Effector CD4-positive, alpha-beta T cell (primary cell): ENCODE results near the gene OR1D2. TPM values are rescaled to one million over a fixed set of nuclear protein-coding genes. Genes with fewer than 3 reads are reported as not detected.
"Not testable (repeated sequence)": the region's sequence is repeated elsewhere in the genome, so short reads cannot be mapped to it uniquely, and the experiment has no call there.

Source experiments
- DNase-seq: peaks from one replicate; pipeline ENCODE4 v3.0.0-alpha.2; 2020
- total RNA-seq: gene quantifications from one replicate; lab custom pipeline; 2026; lab: John Stamatoyannopoulos, UW

The OR1D2 gene, protein sequence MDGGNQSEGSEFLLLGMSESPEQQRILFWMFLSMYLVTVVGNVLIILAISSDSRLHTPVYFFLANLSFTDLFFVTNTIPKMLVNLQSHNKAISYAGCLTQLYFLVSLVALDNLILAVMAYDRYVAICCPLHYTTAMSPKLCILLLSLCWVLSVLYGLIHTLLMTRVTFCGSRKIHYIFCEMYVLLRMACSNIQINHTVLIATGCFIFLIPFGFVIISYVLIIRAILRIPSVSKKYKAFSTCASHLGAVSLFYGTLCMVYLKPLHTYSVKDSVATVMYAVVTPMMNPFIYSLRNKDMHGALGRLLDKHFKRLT
- not detected for total RNA-seq

DNA sequence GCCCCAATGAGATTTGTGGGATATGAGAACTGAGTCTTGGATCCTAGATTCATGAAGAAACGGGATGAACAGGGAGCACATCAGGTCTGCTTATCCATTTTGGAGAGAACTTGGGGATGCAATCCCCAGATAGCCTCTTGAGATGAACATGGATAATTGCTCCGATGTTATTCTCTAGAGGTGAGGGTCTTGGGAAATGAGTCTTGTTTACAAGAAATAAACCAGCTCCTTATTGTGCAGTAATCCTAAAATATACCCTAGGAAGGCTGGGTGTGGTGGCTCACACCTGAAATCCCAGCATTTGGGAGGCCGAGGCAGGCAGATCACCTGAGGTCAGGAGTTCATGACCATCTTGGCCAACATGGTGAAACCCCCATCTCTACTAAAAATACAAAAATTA is at the start of gene OR1D2:
Gene OR1D2, minus strand, starts transcription at position 101 of the 400 bp plus-strand sequence. CDS start 11,426 bp downstream, outside the sequence.
- no peak for DNase-seq

GRCh38 chr17:3137494-3137893 is 33.3 kb upstream of the OR1D2 start:
- not testable (repeated sequence) for DNase-seq

DNA sequence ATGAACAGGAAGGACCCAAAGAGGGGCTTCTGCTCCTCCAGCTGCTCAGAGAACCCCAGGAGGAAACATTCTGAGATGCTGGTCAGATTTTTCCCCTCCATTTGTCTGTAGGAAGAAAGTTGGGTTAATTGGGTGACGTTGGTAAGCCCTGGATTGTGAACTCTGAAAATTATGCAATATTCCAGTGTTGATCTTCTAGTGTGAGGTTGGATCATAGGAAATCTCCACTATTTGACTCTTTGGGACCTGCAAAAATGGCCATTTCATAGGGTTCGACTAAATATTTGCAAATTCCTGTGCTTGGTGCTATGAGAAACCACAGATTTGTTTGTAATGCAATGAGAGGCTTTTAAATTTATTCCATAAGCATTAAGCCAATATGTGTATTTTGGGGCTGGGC is 23.2 kb upstream of the OR1D2 start, which contains the start of gene OR1G1:
Gene OR1G1, minus strand, starts transcription at position 101 of the 400 bp plus-strand sequence. Its CDS starts 0 bp downstream, at position 101.
- no peak for DNase-seq

DNA sequence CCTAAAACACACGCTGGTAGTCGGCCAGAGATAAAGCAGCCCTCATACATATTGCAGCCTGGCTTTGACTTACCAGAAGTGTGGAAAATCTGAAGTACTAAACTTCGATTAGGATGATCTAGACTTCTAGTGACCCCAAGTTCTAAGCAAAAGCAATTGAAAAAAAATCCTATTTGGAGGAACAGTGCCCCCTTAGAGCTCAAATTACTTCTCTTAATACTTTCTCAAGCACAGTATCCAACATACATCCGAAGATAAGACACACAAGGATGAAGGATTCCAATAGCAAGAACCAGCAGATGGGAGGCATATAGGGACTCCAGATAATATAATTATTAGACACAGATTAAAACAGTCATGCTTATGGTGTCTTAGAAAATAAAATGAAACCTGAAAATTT is 30.4 kb downstream of the OR1D2 start:
- not testable (repeated sequence) for DNase-seq

DNA sequence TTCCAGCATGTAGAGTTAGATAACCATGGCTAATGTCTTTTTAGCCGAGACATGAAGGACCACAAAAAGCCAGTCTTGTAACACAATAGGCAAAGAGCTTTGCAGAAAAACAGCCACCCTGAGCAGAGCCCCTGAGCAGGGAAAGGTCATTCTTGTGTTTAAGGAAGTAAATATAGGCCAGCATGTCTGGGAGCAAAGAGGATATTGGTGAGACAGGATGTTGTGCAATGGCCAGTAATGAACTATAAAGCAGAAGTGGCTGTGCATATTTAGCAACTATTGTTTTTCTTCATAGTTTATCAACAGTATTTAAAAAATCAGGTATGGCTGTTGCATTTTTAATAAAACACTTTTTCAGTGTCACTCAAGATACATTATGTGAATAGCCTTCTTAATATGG is 39.0 kb downstream of the OR1D2 start:
- not testable (repeated sequence) for DNase-seq

- not testable (repeated sequence) for DNase-seq
Measured at GRCh38 chr17:3063507-3063906, 40.7 kb downstream of the OR1D2 start, which contains the start of gene OR1D5. Gene OR1D5 (minus strand): TSS chr17:3063607. CDS start chr17:3063607, 0 bp downstream.

DNA sequence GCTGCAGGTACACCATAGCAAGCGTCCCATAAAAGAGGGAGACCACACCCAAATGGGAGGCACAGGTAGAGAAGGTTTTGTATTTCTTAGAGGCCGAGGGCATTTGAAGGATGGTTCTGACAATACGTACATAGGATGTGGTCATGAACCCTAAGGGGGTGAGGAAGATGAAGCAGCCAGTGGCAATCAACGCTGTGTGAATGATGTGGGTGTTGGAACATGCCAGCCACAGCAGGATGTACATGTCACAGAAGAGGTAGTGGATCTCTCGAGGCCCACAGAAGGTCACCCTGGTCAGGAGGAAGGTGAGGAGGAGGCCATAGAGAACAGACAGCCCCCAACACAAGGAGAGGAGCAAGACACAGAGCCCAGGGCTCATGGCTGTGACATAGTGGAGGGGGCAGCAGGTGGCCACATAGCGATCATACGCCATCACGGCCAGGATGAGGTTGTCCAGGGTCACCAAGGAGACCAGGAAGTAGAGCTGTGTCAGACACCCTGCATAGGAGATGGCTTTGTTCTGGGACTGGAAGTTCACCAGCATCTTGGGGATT is 41.3 kb downstream of the OR1D2 start:
- not testable (repeated sequence) for DNase-seq

- DNase-seq: not testable (repeated sequence)
Measured at GRCh38 chr17:3054868-3055267, 49.4 kb downstream of the OR1D2 start.

DNA sequence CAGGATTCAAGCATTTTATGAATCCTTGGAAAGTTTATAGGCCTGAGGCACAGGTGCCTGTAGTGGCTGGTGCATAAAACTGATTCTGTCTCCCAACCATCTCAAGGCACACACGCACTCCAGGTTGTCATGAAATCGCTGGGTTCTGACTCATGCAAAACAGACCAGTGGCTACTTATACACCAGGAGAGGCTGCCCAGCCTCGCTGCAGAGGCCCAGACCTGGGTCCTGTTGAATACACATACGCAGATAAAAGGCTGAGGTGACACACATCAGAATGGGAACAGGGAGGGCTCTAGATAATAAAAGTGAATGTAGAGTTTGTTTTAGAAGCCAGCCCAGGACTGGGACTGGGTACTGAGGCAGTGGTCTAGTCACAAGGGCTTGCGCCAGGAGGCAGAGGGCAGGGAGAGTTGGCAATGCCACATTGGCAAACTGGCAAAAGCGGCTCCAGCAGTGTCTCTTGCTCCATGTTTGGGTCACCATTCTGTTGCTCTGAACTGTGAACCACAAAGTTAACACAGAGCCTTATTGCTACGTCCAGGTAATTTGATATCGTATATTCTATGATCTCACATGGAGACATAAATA is 54.4 kb downstream of the OR1D2 start:
- DNase-seq: no peak

GRCh38 chr17:3048727-3049471 is 55.3 kb downstream of the OR1D2 start:
- DNase-seq: peak; percentile 86

- no peak for DNase-seq
Measured at GRCh38 chr17:3046753-3047152, 57.5 kb downstream of the OR1D2 start.

DNA sequence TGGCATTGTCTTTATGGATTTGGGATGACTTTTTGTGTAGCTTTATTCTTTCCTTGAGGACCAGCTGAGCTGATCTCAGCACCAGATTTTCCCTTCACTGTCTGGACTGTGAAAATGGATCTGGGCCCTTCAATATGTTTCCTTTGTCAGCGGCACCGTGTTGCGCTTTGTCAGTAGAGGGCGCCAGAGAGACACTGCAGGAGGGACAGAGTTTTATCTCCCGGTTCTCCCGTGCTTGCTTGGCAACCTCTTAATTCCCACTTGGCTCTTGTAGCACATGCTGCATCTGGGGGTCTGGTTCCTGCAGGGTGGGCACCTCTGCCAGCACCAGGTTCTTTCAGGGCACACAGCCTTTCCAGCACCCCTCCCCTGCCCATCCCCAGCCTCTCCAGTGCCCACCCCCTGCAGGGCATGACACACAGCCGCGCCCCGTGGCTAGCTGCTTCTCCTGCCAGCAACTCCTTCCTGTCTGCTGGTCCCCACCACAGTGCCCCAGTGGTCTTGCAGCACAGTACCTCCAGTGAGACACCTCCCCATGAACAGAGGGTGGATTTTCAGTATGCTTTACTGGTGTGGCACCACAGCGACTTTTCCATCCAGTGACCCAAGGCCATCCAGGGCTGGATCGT is 60.4 kb downstream of the OR1D2 start:
- no peak for DNase-seq

DNA sequence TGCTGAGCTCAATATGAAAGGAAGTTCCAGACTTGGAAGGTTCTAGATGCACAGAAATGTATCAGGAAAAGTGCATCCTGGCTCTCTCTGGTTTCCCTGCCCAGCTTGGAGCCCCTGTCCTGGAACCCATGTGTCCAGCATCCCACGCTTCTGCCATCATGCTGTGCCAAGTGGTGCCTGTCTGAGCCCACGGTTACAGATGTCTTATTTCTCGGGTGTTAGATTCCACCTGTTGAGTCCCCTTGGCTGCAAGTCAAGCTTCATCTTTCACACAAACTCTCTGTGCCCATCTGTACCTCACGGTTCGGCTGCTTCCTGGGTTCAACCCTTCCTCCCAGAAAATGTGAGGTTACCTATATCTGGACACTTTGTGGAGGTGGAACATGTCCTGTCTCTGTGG is 63.3 kb downstream of the OR1D2 start:
- DNase-seq: no peak

DNA sequence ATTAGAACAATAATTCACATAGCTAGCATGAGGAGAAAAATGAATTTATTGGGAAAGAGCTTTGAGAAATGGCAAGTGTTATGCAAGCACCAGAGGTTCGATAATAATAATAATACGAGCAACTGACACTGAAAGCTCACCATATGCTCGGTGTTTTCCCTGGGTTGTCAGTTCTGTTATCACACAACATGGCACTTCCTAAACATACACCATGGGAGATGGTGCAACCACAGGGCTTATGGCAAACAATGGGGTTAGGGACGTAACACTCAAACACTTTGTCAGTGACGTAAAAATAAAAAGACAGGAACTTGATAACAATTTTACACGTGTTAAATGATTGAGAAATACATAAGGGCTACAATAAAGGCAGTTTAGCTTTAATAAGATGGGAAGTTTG is 64.5 kb downstream of the OR1D2 start:
- DNase-seq: no peak

DNA sequence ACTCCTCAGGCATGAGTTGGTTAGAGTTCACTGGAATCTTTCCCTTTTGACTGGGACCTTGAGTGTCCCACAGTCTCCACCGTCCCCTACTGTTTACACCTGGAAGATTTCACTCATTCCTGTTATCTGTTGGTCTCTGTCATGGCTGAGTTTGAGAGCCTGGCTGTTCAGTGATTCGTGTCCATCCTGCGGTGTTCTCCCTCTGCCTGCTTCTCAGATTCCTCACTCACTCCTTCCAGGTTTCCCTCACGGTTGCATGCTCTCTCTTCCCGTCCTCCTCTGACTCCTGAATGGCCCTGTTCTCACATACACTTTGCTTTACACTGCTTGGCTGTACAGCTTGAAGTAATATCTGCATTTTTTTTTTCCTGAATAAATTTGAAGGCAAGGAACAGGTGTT is 65.3 kb downstream of the OR1D2 start:
- DNase-seq: no peak
